Hematopoietic multipotent progenitor cell (in vitro differentiated cells): ENCODE measurements around the gene ZBED3. TPM values are rescaled to one million over a fixed set of nuclear protein-coding genes. Genes with fewer than 3 reads are reported as not detected.
A peak's percentile ranks its signal among the peaks of the same experiment; 100 is the strongest.
"Not testable (repeated sequence)": the region's sequence is repeated elsewhere in the genome, so short reads cannot be mapped to it uniquely, and the experiment has no call there.

ENCODE experiments used
- DNase-seq, 3 donors: peaks; one replicate each; pipeline ENCODE4 v3.0.0-alpha.2; 2011 to 2015; ENCODE audit warnings: low read depth in 2 of 3, low spot score in 2 of 3
- total RNA-seq: library from RNA; depleted of rRNA; stranded (reverse); fragments of >200 nt; gene quantifications from one replicate; pipeline ENCODE4 v1.2.3, GENCODE V29; 2012

Gene ZBED3
- total RNA-seq, 1 donor = 7.0 TPM

DNA sequence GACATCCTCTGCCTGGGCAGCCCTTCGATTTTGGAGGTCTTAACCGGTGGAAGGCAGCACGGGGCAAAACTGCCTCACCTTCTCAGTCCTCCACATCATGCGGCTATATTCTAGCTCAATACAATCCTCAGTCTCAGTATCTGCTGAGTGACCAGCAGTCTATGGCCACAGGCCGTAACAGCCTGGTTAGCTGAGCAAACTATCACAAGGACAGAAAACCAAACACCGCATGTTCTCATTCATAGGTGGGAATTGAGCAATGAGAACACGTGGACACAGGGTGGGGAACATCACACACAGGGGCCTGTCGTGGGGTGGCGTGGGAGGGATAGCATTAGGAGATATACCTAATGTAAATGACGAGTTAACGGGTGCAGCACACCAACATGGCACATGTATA, 6.6 kb downstream of the ZBED3 start:
- not testable (repeated sequence) for DNase-seq

DNA sequence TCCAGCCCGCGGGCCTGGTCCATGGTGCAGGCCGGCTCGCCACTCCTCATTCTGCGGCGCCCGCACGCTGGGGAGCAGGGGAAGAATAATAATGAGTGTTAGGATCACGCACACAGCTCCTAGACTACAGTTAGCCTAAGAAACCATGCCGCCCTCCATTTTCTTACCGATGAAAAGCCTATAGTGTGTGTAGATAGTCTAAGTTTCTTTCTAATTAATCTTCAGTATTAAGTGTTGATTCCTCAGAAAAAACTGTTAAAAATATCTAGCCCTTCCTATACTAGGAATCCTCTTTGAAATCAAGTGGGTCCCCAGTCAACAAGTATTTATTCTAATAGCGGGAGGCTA, 9.3 kb downstream of the ZBED3 start:
- no peak for DNase-seq

DNA sequence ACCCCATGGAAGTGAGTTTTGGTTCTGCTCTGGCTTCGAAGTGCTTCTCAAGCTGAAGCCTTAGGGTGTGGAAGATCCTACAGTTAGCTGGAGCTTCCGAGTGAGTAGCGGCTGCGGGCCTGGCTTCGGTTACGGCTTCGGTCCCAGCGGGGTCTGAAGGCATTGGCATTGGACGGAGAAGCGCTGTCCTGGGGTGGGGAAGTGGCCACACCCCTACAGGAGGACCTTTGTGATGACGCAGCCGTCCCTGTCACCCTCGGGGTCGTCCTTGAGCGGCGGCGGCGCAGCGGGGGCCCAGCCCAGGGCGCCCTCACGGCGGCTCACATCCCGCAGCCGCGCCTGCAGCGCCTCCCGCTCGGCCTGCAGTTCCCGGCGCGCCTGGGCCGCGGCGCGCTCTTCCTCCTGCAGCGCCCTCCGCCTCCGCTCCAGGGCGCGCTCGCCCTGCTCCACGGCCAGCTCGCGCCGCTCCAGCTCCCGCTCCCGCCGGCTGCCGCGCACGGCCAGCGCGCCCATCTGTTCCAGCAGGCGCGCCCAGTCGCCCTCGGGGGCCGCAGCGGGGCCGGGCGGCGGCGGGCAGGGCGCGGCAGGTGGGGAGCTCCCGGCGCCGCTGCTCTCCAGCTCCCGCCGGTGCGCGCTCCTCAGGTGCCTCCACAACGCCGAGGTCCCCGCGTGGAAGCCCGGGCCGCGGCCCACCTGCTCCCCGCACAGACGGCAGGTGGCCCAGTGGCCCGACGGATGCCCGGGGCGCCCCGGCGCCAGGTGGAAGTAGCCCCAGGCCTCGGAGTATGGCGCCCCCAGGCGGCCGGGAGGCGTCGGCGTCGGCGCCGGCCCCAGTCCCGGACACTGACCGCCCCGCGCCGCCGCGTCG, 9.9 kb downstream of the ZBED3 start:
- peak; percentile 25 to 77 (median 73) for DNase-seq

DNA sequence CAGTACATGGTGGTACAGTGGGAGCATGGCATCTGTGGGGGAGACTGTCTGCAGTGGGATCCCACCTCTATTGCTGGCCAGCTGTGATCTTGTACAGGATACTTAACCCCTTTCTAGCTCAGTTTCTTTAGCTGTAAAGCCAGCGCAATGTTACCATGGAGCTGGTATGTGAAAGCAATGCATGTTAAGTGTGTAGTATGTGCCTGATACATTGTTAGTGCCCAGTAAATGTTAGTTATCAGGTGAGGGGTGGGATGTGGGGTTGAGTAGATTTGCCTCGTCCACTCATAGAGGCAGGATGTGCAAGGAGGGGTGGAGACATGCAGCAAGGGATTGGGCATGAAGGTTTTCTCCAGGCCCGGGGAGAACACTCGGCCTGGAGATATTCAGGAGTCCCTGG, 12.3 kb downstream of the ZBED3 start:
- no peak for DNase-seq

DNA sequence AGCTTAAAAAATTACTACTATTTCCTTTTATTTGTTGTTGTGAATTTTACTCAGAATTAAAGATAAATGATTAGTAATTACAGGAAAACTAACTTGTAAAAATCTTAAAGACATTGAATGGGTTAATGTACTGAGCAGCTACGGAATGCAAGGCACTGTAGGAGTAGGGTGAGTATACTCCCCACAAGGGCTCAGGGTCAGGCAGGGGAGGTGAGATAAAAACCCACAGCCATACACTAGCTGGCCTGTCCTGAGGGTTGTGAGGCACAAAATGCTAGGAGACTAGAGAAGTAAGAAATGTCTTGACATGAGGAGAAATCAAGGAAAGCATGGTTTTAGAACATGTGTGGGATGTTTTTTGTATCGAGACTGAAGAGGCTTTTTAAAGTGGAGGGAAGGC, 13.4 kb downstream of the ZBED3 start:
- no peak for DNase-seq

DNA sequence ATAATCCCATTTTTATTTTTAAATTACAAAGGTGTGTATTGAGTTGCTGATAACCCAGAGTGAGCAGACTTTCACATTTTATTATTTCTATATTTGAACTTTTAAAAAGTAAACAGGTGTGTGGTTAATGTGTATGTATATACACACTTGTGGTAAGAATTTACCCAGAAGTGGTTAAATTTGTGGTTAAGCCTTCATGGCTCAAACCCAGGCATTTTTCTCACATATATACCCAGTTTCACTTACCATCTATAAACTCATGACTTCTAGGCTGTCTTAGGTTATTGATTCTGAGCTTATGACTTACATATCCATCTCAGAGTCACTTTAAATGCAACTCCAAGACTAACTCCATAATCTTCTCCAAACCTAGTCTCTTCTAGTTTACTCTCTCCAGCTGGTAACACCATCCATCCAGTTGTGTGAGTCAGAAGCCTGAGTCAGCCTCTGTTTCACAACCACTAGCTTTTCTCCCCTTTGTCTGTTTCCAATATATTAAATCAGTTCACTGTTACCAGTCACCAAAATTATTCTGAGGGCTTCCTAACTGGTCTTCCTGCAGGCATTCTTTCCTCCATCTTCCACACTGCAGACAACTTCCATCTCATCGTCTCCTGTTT, 20.2 kb downstream of the ZBED3 start:
- no peak for DNase-seq

DNA sequence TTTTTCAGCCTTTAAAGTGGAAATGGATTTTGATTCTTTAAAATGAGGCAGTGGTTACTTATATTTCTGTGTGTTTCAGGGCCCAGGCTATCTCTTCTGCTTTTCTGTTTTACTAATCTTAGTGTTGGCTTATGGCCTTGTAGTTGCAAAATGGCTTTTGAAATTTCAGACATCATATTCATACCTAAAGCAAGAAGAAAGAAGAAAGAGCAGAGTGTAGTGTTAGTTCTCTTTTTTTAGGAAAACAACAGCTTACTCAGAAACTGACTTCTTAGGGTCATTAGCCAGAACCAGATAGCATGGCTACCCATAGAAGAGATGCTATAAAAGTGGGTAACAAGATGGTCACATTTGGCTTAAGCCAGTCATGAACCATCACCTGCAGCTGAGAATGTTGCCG, 20.9 kb downstream of the ZBED3 start:
- DNase-seq = no peak

DNA sequence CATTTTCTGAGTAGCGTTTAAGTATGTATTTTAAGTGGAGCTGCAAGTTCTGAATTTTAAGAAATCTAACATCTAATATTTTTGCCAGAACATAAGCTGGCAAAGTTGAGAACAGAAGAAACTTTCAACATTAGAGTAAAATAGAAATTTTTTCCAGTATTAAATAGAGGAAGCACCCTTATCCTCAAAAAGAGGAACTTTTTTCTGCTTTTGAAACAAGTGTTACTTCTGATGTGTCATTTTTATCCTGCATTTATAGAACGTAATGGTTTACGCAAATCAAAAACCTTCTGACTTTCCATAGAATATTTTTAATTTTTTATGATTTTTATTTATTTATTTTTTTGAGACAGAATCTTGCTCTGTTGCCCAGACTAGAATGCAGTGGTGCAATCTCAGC, 21.8 kb downstream of the ZBED3 start:
- DNase-seq = peak in 1 of 3 donors; percentile 17

DNA sequence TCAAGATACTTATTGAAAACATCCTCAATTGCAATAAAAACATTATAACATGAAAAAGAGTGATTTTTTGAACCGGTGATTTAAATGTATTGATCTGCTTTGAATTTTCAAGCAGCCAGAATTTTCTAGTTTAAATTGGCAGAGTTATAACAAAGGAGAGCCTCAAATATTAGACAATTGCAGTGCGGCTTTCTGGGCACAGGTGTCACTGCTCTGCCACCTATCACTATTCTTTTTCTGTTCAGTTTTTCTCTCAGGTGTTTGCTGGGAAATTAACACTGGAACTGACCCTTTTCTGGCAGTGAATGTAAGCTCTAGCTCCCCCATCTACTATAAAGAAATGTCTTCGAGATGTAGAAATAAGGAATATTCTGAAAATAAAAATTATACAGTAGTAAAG, 23.0 kb downstream of the ZBED3 start:
- DNase-seq = no peak

DNA sequence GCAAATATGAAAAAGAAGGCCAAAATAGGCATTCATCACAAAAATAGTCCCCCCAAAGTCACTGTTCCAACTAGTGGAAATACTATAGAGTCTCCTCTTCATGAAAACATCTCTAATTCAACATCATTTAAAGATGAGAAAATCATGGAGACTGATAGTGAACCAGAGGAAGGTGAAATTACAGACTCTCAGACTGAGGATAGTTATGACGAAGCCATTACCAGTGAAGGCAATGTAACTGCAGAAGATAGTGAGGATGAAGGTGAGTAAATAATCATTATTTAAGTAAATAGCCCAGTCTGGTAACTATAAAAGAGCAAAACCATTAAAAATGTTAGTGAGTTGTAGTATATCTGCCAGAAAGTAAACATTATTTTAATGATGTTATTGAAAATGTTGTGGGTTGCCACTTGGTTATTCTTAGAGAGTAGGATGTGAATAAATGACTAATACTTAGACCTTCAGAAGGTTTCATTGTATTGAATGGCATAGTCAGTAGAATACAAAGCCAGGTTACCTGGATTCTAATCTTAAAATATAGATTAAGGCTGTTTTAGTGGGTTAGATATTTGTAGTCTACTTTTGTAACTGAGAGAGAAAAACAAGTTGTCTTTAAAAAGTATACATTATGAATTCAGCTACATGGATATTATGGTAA, 40.5 kb downstream of the ZBED3 start:
- DNase-seq = no peak

DNA sequence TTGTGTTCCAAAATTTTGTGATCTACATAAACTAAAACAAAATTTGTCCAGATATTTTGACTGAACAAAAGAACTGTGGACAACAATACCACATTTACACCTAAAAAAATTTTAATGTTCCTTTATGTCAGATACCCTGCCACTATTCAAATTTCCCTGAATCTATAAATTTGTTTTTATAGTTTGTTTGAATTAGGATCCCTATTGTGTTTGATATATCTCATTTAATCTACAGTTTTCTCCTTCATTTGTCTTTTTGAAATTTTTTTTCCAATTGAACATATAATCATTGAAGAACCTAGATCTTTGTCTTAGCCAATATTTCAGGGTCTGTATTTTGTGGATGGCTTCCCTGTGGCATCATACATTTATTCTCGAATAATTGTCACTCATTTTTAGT, 51.1 kb downstream of the ZBED3 start:
- no peak for DNase-seq

DNA sequence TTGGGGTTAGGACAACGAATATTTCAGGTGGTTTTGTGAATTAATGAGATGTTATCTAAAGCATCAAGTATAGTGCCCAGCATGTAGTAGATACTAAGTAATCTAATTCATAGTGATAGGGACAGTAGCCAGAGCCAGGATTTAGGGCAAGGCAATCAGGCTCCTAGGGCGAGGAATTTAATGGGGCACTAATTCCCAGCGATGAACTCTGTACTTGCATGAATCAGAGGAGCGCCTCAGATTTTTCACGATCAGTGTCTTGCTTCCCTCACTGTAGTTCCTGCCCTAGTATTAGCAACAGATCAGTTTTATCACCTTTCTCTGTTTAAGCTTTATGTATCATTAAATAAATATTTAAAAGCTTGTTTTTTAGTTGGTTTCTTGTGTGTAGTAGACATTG, 53.7 kb downstream of the ZBED3 start:
- DNase-seq = no peak

DNA sequence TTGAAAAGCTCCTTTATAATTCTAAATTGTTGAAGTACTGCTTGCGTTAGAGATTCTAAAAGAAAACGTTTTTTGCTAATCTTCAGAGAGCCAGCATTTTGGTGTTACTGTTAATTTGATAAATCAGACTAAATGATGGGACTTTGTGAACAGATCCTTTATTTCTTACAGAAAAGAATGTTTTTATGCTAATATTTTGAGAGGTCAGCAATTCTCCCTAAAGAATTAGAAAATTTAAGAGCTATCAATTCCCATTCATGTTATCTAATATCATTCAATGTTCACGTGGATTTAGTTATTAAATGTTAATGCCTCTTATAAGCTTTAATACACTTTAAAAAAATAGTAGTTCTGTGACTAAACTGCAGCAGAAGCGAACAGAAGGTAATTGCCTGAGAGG, 54.5 kb downstream of the ZBED3 start:
- DNase-seq = no peak

DNA sequence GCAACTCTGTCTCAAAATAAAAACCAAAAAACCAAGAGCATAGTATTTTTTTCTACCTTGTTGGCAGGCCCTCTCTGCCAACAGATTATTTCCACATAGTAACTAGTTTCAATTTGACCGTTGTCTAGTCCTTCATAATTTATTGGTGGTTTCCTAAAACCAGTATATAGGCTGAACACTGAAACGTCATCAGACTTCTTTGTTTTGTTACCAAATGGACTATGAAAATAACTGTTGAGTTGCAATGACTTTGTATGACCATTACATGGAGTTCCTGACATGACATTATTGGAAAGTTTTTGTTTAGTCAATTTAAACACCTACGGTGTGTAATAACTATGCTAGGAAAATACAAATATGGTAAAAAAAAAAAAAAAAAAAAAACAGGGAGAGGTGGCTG, 55.2 kb downstream of the ZBED3 start:
- DNase-seq = no peak

DNA sequence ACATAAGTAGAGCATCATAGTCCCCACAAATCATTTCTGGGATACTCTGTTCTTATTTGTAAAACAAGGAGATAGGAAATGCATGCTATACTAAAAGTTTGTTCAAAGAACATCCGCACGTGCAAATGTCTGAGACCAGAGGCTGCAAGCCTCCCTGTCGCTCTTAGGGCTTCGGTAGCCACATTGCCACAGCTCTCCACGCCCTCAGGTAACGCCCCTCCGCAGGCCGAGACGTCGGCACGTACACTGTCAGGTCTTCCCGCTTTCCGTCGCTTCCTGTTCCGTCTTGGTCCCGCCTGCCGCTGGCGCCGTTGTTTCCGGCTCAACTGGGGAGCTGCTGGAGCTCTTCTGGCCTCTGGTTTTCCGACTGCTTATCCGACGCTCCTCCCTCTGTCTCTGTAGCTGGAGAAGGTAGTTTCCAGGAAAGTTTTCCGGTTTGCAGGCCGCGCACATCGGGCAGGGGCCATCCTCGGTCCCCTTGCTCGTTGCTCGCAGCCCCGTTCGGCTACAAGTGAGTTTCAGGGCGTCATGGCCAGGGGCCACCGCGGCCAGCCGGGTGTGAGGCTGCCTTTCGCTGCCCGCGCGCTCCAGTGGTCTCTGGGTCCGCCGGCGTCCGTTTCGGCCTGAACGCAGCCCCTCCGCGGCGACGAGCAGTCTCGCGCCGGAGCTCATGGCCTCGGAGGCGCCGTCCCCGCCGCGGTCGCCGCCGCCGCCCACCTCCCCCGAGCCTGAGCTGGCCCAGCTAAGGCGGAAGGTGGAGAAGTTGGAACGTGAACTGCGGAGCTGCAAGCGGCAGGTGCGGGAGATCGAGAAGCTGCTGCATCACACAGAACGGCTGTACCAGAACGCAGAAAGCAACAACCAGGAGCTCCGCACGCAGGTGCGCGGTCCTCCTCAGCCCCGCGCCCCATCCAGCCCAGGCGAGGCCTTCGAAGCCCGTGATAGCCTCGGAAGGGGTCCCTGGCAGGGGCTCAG, 56.7 kb downstream of the ZBED3 start, which contains the start of gene AGGF1:
Gene AGGF1, plus strand, starts transcription at position 308 of the 975 bp plus-strand sequence. Its CDS starts 363 bp downstream, at position 671.
- DNase-seq = peak; percentile 68 to 95 (median 91)

DNA sequence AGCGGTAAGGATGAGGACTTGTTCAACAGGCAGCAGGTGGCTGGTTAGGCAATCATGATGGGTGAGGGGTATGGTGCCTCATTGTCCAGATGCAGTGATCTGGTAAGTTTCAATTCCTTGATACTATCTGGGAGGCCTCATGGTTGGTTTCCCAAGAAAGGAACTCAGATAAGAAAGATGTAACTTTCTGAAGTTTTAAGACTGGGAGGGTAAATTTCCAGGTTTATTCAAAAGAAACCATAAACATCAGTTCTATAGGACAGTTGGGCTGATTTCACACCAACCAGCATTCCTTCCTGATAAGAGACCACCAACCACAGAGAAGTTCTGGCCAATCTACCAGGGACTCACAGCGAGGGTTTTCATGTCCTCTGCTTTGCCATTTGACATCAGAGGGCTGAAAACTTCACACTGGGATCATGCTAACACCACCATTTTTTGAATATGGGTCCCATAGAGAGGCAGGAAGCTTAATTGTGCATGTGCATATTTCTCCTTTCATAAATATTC, 57.7 kb downstream of the ZBED3 start:
- DNase-seq = no peak

DNA sequence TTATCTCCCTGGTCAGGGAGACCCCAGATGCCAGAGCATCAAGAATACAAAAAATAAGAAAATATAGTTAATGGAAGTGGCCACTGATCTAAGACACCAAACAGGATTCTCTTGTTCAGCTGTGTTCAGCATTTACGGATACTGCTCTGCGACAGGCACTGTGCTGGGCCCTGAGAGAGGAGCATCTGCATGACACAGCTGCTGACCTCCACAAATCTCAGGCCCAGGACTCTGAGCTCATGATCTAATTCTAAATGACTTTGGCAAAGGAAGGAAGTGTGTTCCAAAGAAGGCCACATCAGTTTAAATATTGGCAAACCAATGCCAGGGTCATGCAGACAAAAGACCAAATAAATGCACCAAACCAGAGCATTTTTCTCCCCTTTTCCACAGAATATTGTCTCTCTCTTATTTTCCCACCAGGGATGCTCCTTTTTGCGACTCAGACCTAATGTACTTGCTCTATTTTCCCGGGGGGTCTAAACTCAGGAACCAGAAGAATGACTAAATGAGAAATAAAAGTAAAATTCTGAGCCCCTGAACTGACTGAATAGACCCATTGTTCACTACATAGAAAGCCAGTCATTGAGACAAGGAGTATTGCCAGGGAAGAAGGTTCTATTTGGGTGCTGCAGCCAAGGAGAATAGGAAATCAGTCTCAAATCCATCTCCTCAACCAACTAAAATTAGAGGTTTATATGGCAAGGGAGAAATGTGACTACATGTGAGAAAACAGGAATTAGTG, 58.3 kb downstream of the ZBED3 start:
- DNase-seq = no peak

DNA sequence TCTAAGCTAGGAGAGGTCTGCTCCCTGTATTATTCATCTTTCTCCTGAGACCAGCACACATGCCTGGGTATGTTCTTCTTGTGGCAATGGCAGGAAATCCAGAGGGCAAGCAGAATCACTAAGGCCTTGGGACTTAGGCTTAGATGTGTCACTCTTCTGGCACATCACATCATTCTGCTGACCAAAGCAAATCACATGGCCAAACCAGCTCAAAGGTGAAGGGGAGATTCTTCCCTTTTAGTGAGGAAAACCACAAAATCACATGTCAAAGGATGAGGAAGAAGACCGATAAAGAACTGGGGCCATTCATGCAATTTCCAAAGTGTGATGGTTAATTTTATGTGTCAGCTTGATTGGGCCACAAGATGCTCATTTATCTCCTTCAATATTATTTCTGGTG, 62.6 kb downstream of the ZBED3 start:
- no peak for DNase-seq

DNA sequence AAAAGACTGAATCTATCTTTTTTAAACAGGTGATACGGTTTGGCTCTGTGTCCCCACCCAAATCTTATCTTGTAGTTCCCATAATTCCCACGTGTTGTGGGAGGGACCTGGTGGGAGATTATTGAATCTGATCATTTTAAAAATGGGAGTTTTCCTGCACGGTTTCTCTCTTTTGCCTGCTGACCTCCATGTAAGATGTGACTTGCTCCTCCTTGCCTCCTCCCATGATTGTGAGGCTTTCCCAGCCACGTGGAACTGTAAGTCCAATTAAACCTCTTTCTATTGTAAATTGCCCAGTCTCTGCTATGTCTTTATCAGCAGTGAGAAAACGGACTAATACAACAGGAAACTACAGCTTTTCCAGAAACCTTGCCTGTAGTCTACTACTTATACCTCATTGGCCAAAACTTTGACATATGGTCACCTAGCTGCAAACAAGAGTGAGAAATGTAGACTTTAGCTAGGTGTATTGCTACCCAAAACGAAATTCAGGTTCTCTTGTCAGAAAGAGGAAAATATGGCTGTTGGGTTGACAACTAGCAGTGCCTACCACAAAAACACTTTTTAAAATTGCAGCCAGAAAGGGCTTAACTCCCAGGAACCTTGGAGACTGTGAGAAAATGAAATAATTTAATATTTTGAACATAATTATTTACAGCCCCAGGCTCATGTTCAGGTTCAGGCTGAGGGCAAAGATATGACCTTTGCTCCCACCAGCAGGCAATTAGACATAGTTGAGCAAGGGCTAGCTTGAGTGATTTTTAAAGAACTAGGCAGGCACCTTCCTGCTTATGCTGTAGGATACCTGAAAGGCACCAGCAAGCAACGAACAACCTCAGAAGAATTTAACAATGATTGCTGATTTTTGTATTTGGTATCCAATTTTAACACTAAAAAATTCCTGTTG, 64.3 kb downstream of the ZBED3 start:
- no peak for DNase-seq
